ENCODE results near the gene PALD1.
A peak's percentile ranks its signal among the peaks of the same experiment; 100 is the strongest.

Gene PALD1

DNA sequence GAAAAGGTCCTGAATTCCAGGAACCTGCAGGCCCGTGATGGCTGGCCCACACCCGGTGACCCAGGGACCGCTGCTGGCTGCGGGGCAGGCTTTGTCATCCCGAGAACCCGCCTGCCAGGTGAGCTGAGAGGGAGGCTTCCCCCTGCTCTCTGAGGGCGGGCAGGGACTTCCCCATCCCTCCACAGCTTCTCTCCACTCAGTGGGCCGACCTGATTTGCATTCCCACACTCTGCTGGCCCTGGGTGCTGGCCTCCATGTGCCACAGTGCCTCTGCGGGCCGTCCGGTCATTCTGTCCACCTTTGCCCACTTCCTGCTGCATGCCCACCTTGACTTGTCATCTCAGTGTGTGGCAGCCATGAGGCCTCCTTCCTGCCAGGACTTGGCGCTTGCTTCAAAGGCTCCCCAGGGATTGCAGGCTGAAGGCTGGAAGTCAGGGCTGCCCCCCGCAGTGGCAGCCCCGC, 35.3 kb downstream of the PALD1 start:
- TF ChIP-seq, protein P1, sequence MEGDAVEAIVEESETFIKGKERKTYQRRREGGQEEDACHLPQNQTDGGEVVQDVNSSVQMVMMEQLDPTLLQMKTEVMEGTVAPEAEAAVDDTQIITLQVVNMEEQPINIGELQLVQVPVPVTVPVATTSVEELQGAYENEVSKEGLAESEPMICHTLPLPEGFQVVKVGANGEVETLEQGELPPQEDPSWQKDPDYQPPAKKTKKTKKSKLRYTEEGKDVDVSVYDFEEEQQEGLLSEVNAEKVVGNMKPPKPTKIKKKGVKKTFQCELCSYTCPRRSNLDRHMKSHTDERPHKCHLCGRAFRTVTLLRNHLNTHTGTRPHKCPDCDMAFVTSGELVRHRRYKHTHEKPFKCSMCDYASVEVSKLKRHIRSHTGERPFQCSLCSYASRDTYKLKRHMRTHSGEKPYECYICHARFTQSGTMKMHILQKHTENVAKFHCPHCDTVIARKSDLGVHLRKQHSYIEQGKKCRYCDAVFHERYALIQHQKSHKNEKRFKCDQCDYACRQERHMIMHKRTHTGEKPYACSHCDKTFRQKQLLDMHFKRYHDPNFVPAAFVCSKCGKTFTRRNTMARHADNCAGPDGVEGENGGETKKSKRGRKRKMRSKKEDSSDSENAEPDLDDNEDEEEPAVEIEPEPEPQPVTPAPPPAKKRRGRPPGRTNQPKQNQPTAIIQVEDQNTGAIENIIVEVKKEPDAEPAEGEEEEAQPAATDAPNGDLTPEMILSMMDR (IDR thresholded peaks at IDR 0.05; ENCODE audit: insufficient read depth, low read length, missing control alignments): no peak
- POLR2A ChIA-PET: no interaction called here
- H3K4me3 ChIP-seq (ENCODE audit: low read depth, low read length): no peak overlapping the region
- CTCF ChIA-PET: no interaction called here
- DNase-seq (ENCODE audit: low read depth, low spot score): no peak

DNA sequence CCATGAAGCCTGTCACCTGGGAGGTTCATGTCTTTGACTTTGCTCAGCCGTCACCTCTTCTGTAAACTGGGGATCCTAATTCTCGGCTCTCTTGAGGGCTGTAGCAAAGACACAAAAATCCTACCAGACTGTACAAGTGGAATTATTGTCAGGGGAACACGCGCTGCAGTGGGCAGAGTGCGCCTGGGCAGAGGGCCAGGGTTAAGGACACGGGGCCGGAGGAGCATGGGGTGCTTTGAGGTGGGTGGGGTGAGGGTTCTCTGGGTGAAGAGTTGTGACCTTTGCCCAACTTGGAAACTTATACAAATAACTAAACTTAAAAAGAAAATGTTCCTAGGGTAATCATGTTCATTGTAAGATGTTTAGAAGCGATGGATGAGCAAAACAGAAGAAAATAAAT, 36.0 kb downstream of the PALD1 start:
- no peak overlapping the region for H3K4me3 ChIP-seq (ENCODE audit: low read depth, low read length)
- DNase-seq (ENCODE audit: low read depth, low spot score): no peak
- CTCF ChIA-PET: no interaction called here
- TF ChIP-seq, protein P1 (IDR thresholded peaks at IDR 0.05; ENCODE audit: insufficient read depth, low read length, missing control alignments): no peak
- POLR2A ChIA-PET: no interaction called here

DNA sequence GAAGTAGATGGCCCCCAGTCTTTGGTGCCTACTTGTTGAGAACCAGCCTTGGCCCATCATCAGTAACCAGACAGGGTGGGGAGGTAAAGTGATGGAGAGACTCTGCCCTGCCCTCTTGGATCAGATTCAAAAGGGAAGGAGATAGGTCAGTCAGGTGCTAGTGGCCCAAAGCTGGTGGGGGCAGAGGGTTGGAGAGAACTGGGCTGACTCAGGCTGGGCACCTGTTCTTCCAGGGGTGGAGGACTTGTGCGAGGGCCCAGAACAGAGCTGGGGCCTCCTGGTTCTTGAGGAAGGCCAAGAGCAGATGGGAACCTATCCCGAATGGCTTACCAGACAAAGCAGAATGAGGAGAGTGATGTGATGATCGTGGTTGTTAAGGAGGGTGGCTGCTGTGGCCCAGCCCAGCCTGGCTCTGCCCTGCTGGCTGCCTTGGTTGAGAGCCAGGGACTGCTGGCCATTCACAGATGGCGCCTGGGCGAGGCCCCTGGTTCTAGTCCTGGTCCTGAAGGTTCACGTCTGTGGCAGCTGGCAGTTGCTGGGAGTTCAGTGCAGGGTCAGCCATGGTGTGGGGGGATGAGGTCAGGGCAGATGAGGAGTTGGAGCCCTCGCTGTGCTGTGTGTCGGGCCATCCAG, 36.6 kb downstream of the PALD1 start:
- ChIA-PET CTCF (no interaction called here), POLR2A (no interaction called here)
- DNase-seq (ENCODE audit: low read depth, low spot score): no peak
- TF ChIP-seq, protein P1 (IDR thresholded peaks at IDR 0.05; ENCODE audit: insufficient read depth, low read length, missing control alignments): no peak
- no peak overlapping the region for H3K4me3 ChIP-seq (ENCODE audit: low read depth, low read length)

- CTCF ChIA-PET: no interaction called here
- POLR2A ChIA-PET: no interaction called here
- TF ChIP-seq, protein P1 (IDR thresholded peaks at IDR 0.05; ENCODE audit: insufficient read depth, low read length, missing control alignments): no peak
- peak; percentile 10 for DNase-seq (ENCODE audit: low read depth, low spot score)
- H3K4me3 ChIP-seq (ENCODE audit: low read depth, low read length): no peak overlapping the region
These were observed 40.1 kb downstream of the PALD1 start for GRCh38 chr10:70518695-70519094.

DNA sequence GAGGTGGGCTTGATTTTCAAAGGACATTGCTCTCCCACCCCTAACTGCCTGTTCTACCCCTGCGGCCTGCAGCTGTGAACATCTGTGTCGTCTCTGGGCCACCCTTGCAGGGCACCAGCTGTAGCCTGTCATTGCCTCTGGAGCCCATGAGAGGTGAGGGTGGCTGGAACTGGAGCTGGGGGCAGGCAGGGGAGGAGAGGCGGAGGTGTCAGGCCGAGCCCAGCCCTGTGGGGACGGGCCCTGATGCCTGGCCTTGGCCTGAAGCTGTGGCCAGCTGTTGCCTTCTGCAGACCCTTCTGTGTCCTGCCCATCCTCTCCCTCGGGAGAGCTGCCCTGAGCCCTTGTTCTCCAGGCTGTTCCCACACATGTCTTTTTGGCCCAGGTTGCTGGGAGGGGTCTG, 44.5 kb downstream of the PALD1 start:
- TF ChIP-seq, protein P1 (IDR thresholded peaks at IDR 0.05; ENCODE audit: insufficient read depth, low read length, missing control alignments): no peak
- DNase-seq (ENCODE audit: low read depth, low spot score): no peak
- CTCF ChIA-PET: interaction anchor here (1.0 to 1.7 kb wide), 2 partner anchors 20 to 62 kb away, joined by 4 to 5 read pairs; no protein-coding TSS in a partner anchor
- no peak overlapping the region for H3K4me3 ChIP-seq (ENCODE audit: low read depth, low read length)
- POLR2A ChIA-PET: interaction anchor here (0.7 kb wide), 1 partner anchor 519 kb away, joined by 3 read pairs; no protein-coding TSS in a partner anchor

- no peak for DNase-seq (ENCODE audit: low read depth, low spot score)
- no peak overlapping the region for H3K4me3 ChIP-seq (ENCODE audit: low read depth, low read length)
- CTCF ChIA-PET: interaction anchor here (1.0 to 1.7 kb wide), 2 partner anchors 20 to 62 kb away, joined by 4 to 5 read pairs; no protein-coding TSS in a partner anchor
- POLR2A ChIA-PET: interaction anchor here (0.7 kb wide), 1 partner anchor 518 kb away, joined by 3 read pairs; no protein-coding TSS in a partner anchor
- TF ChIP-seq, protein P1 (IDR thresholded peaks at IDR 0.05; ENCODE audit: insufficient read depth, low read length, missing control alignments): no peak
These were observed 45.0 kb downstream of the PALD1 start for GRCh38 chr10:70523549-70523948.

Measured in AG04449 (cell line).